Measurements from ENCODE around the gene SEZ6L2. TPM values are rescaled to one million over a fixed set of nuclear protein-coding genes. Genes with fewer than 3 reads are reported as not detected.
A peak's percentile ranks its signal among the peaks of the same experiment; 100 is the strongest.

SEZ6L2 gene
- total and polyA plus RNA-seq, 9 of the 15 experiments (the other 6 are each of a cell fraction or from before 2014, with no cell fraction given): 0.10 to 2.1 (median 0.72) TPM

- WGBS (ENCODE audit: insufficient coverage, low coverage, missing lambda C conversion rate): 36% methylated on average over 2 of the region's 2 CpGs
- Histone ChIP-seq H3K9me3 (replicated peaks; ENCODE audit: control insufficient read depth, insufficient read depth, low read depth, low read length) (no peaks in the 10 kb centered on the region), H3K9me1 (ENCODE audit: control insufficient read depth, insufficient read depth, low read length) (no peaks in the 10 kb centered on the region), H3K4me1 (replicated peaks in 1 of 2; ENCODE audit: control insufficient read depth in 2 of 2, insufficient read depth in 2 of 2, low read length in 2 of 2) (peaks cover 0 to 19% of the 10 kb centered on the region in 2 experiments; a peak in 2 of 5 replicates), H3K36me3 (ENCODE audit: control insufficient read depth, insufficient read depth, low read length) (no peaks in the 10 kb centered on the region), H3K27me3 (ENCODE audit: control insufficient read depth in 2 of 2, insufficient read depth in 2 of 2, low read length in 2 of 2) (0 out of 5 replicates have a peak, but pooled peaks cover 0 to 2% of the 10 kb centered on the region in 2 experiments), H3K79me2 (ENCODE audit: control insufficient read depth, insufficient read depth, low read length) (no peaks in the 10 kb centered on the region), H4K20me1 (replicated peaks; ENCODE audit: control insufficient read depth, insufficient read depth, low read length) (no peaks in the 10 kb centered on the region), H3K4me2 (ENCODE audit: insufficient read depth, low read length) (no peak overlapping the region), H3K4me3 (no peak overlapping the region), H2AFZ (ENCODE audit: low read depth, low read length) (no peak overlapping the region), H3K9ac (ENCODE audit: insufficient read depth in 1 of 2, low read depth in 2 of 2, low read length in 2 of 2) (peak overlapping the region in 1 of 2 experiments; percentile 68; a peak in 1 of 4 replicates), H3K27ac (ENCODE audit: extremely low read depth, low read depth, low read length) (no peak overlapping the region)
- intact Hi-C loops (cut with micrococcal nuclease): no loop called here
- FAIRE-seq: no peak
- ChIA-PET POLR2A (interaction anchor here (0.6 to 0.9 kb wide), 3 partner anchors 65 to 159 kb away, joined by 3 read pairs; partner anchors contain the start of gene TAOK2), CTCF (ENCODE audit: low intra/inter-chr PET ratio) (no interaction called here)
- TF ChIP-seq SAP30 (IDR thresholded peaks at IDR 0.05; ENCODE audit: borderline replicate concordance, insufficient read depth, low read depth, low read length, poor library complexity, severe bottlenecking): no peak
- TF ChIP-seq KDM5B (IDR thresholded peaks at IDR 0.05; ENCODE audit: insufficient replicate concordance, low read depth, low read length): no peak
- no peak for TF ChIP-seq ZNF217 (CRISPR knock-in tag; IDR thresholded peaks at IDR 0.05)
- TF ChIP-seq TAL1 (IDR thresholded peaks at IDR 0.05): no peak
- TF ChIP-seq ETV6 (IDR thresholded peaks at IDR 0.05; ENCODE audit: borderline replicate concordance in 1 of 2, low read depth in 2 of 2, low read length in 1 of 2): no peak
- no peak for TF ChIP-seq ETV6 (CRISPR knock-in tag; IDR thresholded peaks at IDR 0.05; ENCODE audit: borderline replicate concordance)
- TF ChIP-seq ZNF445 (CRISPR knock-in tag; IDR thresholded peaks at IDR 0.05; ENCODE audit: low read depth): no peak
- TF ChIP-seq MIER1 (IDR thresholded peaks at IDR 0.05; ENCODE audit: low read depth): no peak
- no peak for TF ChIP-seq USF2 (CRISPR knock-in tag; IDR thresholded peaks at IDR 0.05)
- no peak for TF ChIP-seq SIN3B (IDR thresholded peaks at IDR 0.05; ENCODE audit: low read depth)
- no peak for TF ChIP-seq ZNF75A (CRISPR knock-in tag; IDR thresholded peaks at IDR 0.05)
- in situ Hi-C loops (cut with MboI): no loop called here
- no peak for ATAC-seq
- DNase-seq (ENCODE audit: extremely low read depth in 1 of 4, low spot score in 3 of 4): no peak
- no TSS peak for BruUV-seq (replicated peaks)
Observed at GRCh38 chr16:29907973-29908372, 8.6 kb upstream of the SEZ6L2 start.

All from K562 (cell line).